ENCODE results near the gene MRPL50.

GRCh38 chr9:101409079-101409477 lies 10.7 kb upstream of the MRPL50 start:
- TF ChIP-seq CTCF (IDR thresholded peaks at IDR 0.05; ENCODE audit: insufficient read depth, low read length) = no peak
- no peak for TF ChIP-seq POLR2AphosphoS5 (IDR thresholded peaks at IDR 0.05; ENCODE audit: low read depth)
